A549 (cell line): Measurements from ENCODE around the gene CTXN2. TPM values are rescaled to one million over a fixed set of nuclear protein-coding genes. Genes with fewer than 3 reads are reported as not detected.

Source experiments
- ATAC-seq, 2 experiments: fragments of 200-7000 bp in 1 of 2; fragments of >200 bp in 1 of 2; cut with Nextera tagmentation in 1 of 2; cut with Tn5 transposase in 1 of 2; 3 replicates each; pipeline versions ENCODE4 v1.8.0 to v1.9.1; 2018 to 2020; ENCODE audit warnings: mild to moderate bottlenecking in 1 of 2, moderate library complexity in 1 of 2
- CTCF ChIA-PET: fragments of 300-600 bp; sonication (Branson Sonifier 250); formaldehyde crosslinking; extraction: SDS; loops from one replicate; lab custom pipeline; 2021; ENCODE audit warnings: antibody characterized with exemption, inconsistent platforms; lab: Yijun Ruan, JAX
- POLR2A ChIA-PET: fragments of 350-600 bp; formaldehyde crosslinking; extraction: SDS; loops from one replicate; lab custom pipeline; 2021; ENCODE audit warnings: antibody characterized with exemption, inconsistent platforms; lab: Yijun Ruan, JAX
- DNase-seq, 2 experiments: peaks; one replicate each; pipeline versions ENCODE4 v3.0.0 to v3.0.0-alpha.2; 2011 to 2016; ENCODE audit warnings: low read depth in 1 of 2, low spot score in 1 of 2
- FAIRE-seq: peaks from 2 replicates; lab custom pipeline; 2011; peaks lifted over from hg19 to GRCh38; lab: Jason Lieb, UNC
- H3K27ac ChIP-seq, 2 experiments: fragments of >200 bp; sonication (Bioruptor Twin); formaldehyde crosslinking; 3 replicates each; pipeline ENCODE4 v1.5.1; 2016 to 2017
- H3K4me1 ChIP-seq: fragments of >200 bp; sonication (Bioruptor Twin); formaldehyde crosslinking; 3 replicates; pipeline ENCODE4 v1.6.1; 2016
- H3K4me2 ChIP-seq: fragments of >200 bp; sonication (Bioruptor Twin); formaldehyde crosslinking; 3 replicates; pipeline ENCODE4 v1.6.1; 2016
- H3K4me3 ChIP-seq: fragments of >200 bp; sonication (Bioruptor Twin); formaldehyde crosslinking; 3 replicates; pipeline ENCODE4 v1.5.1; 2016
- H3K9me3 ChIP-seq: fragments of >200 bp; sonication (Bioruptor Twin); formaldehyde crosslinking; 3 replicates; pipeline ENCODE4 v1.6.1; 2016
- CHD4 ChIP-seq: fragments of 200-600 bp; sonication (generic); IDR thresholded peaks from 2 replicates; pipeline ENCODE4 v1.6.1; 2016; ENCODE audit warnings: antibody characterized with exemption, mild to moderate bottlenecking, borderline replicate concordance
- E2F6 ChIP-seq: IDR thresholded peaks from 2 replicates; pipeline ENCODE4 v1.6.1; 2012; ENCODE audit warnings: low read depth, borderline replicate concordance
- EHMT2 ChIP-seq: fragments of 200-600 bp; sonication (generic); IDR thresholded peaks from 2 replicates; pipeline ENCODE4 v1.6.1; 2016; ENCODE audit warnings: antibody characterized with exemption, low read depth, mild to moderate bottlenecking, moderate library complexity
- ESRRA ChIP-seq: fragments of 150-350 bp; IDR thresholded peaks from 2 replicates; pipeline ENCODE4 v1.6.1; 2014; ENCODE audit warnings: mild to moderate bottlenecking, low read length, borderline replicate concordance
- FOSL2 ChIP-seq, 2 experiments: fragments of 450-650 bp in 1 of 2; fragments of >200 bp in 1 of 2; sonication (Bioruptor Twin) in 1 of 2; formaldehyde crosslinking; IDR thresholded peaks; 2 replicates each; pipeline versions ENCODE4 v1.5.0 to v1.6.1; 2016 to 2020; ENCODE audit warnings: mild to moderate bottlenecking in 1 of 2, moderate library complexity in 1 of 2
- FOXS1 ChIP-seq: fragments of 250-450 bp; sonication (Bioruptor Pico); IDR thresholded peaks from 2 replicates; pipeline ENCODE4 v1.5.0; 2020; ENCODE audit warnings: mild to moderate bottlenecking, moderate library complexity
- GATA3 ChIP-seq: IDR thresholded peaks from 2 replicates; pipeline ENCODE4 v1.6.1; 2012; ENCODE audit warnings: borderline replicate concordance
- HEYL ChIP-seq: fragments of 250-450 bp; sonication (Bioruptor Pico); IDR thresholded peaks from 2 replicates; pipeline ENCODE4 v1.8.0; 2021; ENCODE audit warnings: mild to moderate bottlenecking, moderate library complexity
- HMGXB4 ChIP-seq: fragments of 250-450 bp; sonication (Bioruptor Pico); IDR thresholded peaks from 2 replicates; pipeline ENCODE4 v1.5.0; 2021; ENCODE audit warnings: mild to moderate bottlenecking, moderate library complexity, borderline replicate concordance
- JUN ChIP-seq, 2 experiments: fragments of >200 bp; sonication (Bioruptor Twin); formaldehyde crosslinking; IDR thresholded peaks; 2 replicates in 1 of 2; 3 replicates in 1 of 2; pipeline ENCODE4 v1.6.1; 2016 to 2017
- KDM1A ChIP-seq: fragments of 200-600 bp; sonication (generic); IDR thresholded peaks from 2 replicates; pipeline ENCODE4 v1.6.1; 2016; ENCODE audit warnings: low read depth, mild to moderate bottlenecking
- KDM5A ChIP-seq: fragments of 200-600 bp; sonication (generic); IDR thresholded peaks from 2 replicates; pipeline ENCODE4 v1.6.1; 2016; ENCODE audit warnings: antibody characterized with exemption, mild to moderate bottlenecking
- MAFK ChIP-seq: fragments of 450-650 bp; IDR thresholded peaks from 2 replicates; pipeline ENCODE4 v1.6.1; 2014; ENCODE audit not compliant: partially characterized antibody
- MYC ChIP-seq: IDR thresholded peaks from 2 replicates; pipeline ENCODE4 v1.6.1; 2012; ENCODE audit warnings: mild to moderate bottlenecking, inconsistent platforms, low read length, improper control_type of control experiment, borderline replicate concordance
- NPAS2 ChIP-seq: fragments of 250-450 bp; sonication (Bioruptor Pico); IDR thresholded peaks from 2 replicates; pipeline ENCODE4 v1.8.0; 2022; ENCODE audit warnings: mild to moderate bottlenecking, moderate library complexity, borderline replicate concordance
- POLR2A ChIP-seq: IDR thresholded peaks from 2 replicates; pipeline ENCODE4 v1.6.1; 2012; ENCODE audit warnings: mild to moderate bottlenecking, low read length
- RCOR1 ChIP-seq: fragments of 150-350 bp; IDR thresholded peaks from 2 replicates; pipeline ENCODE4 v1.6.1; 2014; ENCODE audit warnings: antibody characterized with exemption, low read length, low read depth
- RNF2 ChIP-seq: fragments of 200-600 bp; sonication (generic); IDR thresholded peaks from 2 replicates; pipeline ENCODE4 v1.6.1; 2016; ENCODE audit warnings: low read depth, mild to moderate bottlenecking, antibody characterized with exemption, moderate library complexity, borderline replicate concordance
- TFCP2L1 ChIP-seq: fragments of 250-450 bp; sonication (Bioruptor Pico); IDR thresholded peaks from 2 replicates; pipeline ENCODE4 v1.5.0; 2021; ENCODE audit warnings: mild to moderate bottlenecking
- ZC3H11A ChIP-seq: fragments of 450-650 bp; IDR thresholded peaks from 2 replicates; pipeline ENCODE4 v1.6.1; 2014; ENCODE audit warnings: antibody characterized with exemption, mild to moderate bottlenecking
- WGBS: methylation state at CpG from one replicate; pipeline ENCODE4 v1.1.6; 2017; ENCODE audit errors: missing lambda C conversion rate; 5-methylcytosine and 5-hydroxymethylcytosine counted together
- polyA plus RNA-seq, 4 experiments: library from polyadenylated mRNA; depleted of rRNA in 3 of 4; stranded (reverse); fragments of >200 nt; fragmentation: RNase III in 1 of 4; extraction: RNeasy Plus Mini Kit Qiagen cat#74134 plus additional on column Dnase treatment in 1 of 4; gene quantifications; 2 replicates in 3 of 4; 3 replicates in 1 of 4; pipeline ENCODE4 v1.2.3, GENCODE V29; 2011 to 2017
- TF ChIP-seq, protein P1 (sequence below): IDR thresholded peaks from 2 replicates; pipeline ENCODE4 v1.6.1; 2012
- TF ChIP-seq, protein P2 (sequence below): fragments of >200 bp; sonication (Bioruptor Twin); formaldehyde crosslinking; IDR thresholded peaks from 2 replicates; pipeline ENCODE4 v1.6.1; 2016

Gene CTXN2
- polyA plus RNA-seq, 2 of the 4 experiments (the other 2 are of a cell fraction), result not detected

- POLR2A ChIA-PET, result no interaction called here
Measured at GRCh38 chr15:48168616-48169015, 22.8 kb upstream of the CTXN2 start.

DNA sequence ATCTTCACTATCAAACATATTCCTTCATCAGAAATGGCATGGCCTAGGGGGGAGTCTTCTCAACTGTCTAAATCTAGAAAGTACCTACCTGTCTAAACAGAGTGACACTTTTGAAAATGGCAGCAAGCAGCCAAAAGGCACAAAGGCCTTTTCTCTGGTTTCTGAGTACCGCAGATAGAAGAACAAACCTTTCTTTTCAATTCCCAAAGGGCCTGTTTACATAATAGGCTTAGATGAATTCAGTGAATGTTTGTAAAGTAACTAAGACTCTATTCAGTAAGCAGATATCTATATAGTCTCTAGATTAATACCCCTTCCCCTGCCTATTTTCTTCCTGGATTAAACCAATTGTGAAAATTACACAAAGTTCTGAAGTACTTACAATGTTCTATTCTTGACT is 20.5 kb upstream of the CTXN2 start:
- H3K9me3 ChIP-seq, result no peaks in the 10 kb centered on the region
- no peak overlapping the region for H3K27ac ChIP-seq
- no peak for FAIRE-seq
- TF ChIP-seq ESRRA (no peak), HEYL (CRISPR knock-in tag) (no peak), POLR2A (no peak), JUN (IDR thresholded peaks at IDR 0.05) (no peak), FOSL2 (IDR thresholded peaks at IDR 0.05) (no peak), FOSL2 (CRISPR knock-in tag; IDR thresholded peaks at IDR 0.05) (no peak), CHD4 (no peak), RNF2 (no peak), RCOR1 (no peak), NPAS2 (CRISPR knock-in tag) (no peak)
- TF ChIP-seq, protein P1, sequence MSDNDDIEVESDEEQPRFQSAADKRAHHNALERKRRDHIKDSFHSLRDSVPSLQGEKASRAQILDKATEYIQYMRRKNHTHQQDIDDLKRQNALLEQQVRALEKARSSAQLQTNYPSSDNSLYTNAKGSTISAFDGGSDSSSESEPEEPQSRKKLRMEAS, result no peak
- CTCF ChIA-PET, result no interaction called here
- H3K4me3 ChIP-seq, result no peak overlapping the region
- WGBS, result 88% methylated on average over 1 of the region's 1 CpG
- DNase-seq, result no peak
- no peak for ATAC-seq
- peaks cover 4% of the 10 kb centered on the region; the same call in 1 of the 3 replicates for H3K4me1 ChIP-seq
- POLR2A ChIA-PET, result no interaction called here
- H3K4me2 ChIP-seq, result no peak overlapping the region

More at GRCh38 chr15:48168616-48169015, 22.8 kb upstream of the CTXN2 start:
- DNase-seq (no peak), FAIRE-seq (no peak), ATAC-seq (no peak)
- no peak overlapping the region for H3K4me3 ChIP-seq
- WGBS, result 63% methylated on average over 3 of the region's 3 CpGs
- 0 out of 3 replicates have a peak, but pooled peaks cover 3% of the 10 kb centered on the region for H3K4me1 ChIP-seq
- CTCF ChIA-PET, result no interaction called here
- no peak for TF ChIP-seq HEYL (CRISPR knock-in tag)
- no peak for TF ChIP-seq KDM1A
- TF ChIP-seq MAFK, result peak; percentile 80
- no peak for TF ChIP-seq MYC
- no peak for TF ChIP-seq EHMT2
- H3K4me2 ChIP-seq, result no peak overlapping the region
- no peaks in the 10 kb centered on the region for H3K9me3 ChIP-seq
- no peak overlapping the region for H3K27ac ChIP-seq

GRCh38 chr15:48175126-48175525 is 16.3 kb upstream of the CTXN2 start:
- CTCF ChIA-PET, result no interaction called here
- TF ChIP-seq TFCP2L1 (CRISPR knock-in tag) (no peak), FOXS1 (CRISPR knock-in tag) (no peak), HMGXB4 (CRISPR knock-in tag) (no peak), KDM5A (no peak), ZC3H11A (no peak), E2F6 (no peak), GATA3 (no peak)
- TF ChIP-seq, protein P2, sequence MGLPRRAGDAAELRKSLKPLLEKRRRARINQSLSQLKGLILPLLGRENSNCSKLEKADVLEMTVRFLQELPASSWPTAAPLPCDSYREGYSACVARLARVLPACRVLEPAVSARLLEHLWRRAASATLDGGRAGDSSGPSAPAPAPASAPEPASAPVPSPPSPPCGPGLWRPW, result no peak
- ATAC-seq (no peak), DNase-seq (no peak), FAIRE-seq (no peak)
- peaks cover 11% of the 10 kb centered on the region; the same call in 2 of the 3 replicates for H3K4me1 ChIP-seq
- 89% methylated on average over 3 of the region's 3 CpGs for WGBS
- no peaks in the 10 kb centered on the region for H3K9me3 ChIP-seq
- no peak overlapping the region for H3K4me3 ChIP-seq
- no peak overlapping the region for H3K27ac ChIP-seq
- no peak overlapping the region for H3K4me2 ChIP-seq
- POLR2A ChIA-PET, result no interaction called here
